GM19351 (cell line): ENCODE data around the gene PPP2R5C.

ENCODE experiments used
- ATAC-seq: cut with Tn5 transposase; IDR thresholded peaks from one replicate; pipeline ENCODE4 v1.9.1; 2021; ENCODE audit warnings: mild to moderate bottlenecking, moderate library complexity; ENCODE audit not compliant: unreplicated experiment

PPP2R5C gene

GRCh38 chr14:101882141-101882935 is 120.8 kb downstream of the PPP2R5C start:
- ATAC-seq = no peak

DNA sequence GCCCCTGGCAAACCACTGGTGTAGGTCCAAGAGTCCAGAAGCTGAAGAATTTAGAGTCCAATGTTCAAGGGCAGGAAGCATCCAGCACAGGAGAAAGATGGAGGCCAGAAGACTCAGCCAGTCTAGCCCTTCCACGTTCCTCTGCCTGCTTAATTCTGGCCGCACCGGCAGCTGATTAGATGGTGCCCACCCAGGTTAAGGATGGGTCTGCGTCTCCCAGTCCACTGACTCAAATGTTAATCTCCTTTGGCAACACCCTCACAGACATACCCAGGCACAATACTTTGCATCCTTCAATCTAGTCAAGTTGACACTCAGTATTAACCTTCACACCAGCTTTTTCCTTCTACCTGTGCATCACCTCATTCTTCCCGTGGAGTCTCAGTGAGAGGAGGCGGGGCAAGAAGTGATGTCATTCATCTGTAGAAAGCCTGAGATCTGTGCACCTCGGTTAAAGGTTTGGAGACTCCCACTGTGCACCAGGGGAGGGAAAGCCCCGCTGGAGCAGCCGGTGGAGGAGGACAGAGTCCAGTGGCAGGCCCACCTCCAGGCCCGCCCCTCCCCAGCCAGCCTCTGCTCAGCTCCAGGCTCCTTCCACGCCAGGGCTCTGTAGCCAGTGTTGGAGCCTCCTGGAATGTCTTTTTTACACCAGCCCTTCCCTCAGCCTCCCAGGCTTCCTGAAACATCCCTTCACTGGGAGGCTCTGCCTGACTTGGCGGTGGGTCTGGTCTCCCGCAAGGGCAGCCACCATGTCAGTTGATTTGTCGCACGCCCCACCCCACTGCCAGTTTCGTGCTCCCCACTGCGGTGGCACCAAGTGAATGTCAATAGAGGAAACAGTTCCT is 122.8 kb downstream of the PPP2R5C start:
- ATAC-seq = no peak

DNA sequence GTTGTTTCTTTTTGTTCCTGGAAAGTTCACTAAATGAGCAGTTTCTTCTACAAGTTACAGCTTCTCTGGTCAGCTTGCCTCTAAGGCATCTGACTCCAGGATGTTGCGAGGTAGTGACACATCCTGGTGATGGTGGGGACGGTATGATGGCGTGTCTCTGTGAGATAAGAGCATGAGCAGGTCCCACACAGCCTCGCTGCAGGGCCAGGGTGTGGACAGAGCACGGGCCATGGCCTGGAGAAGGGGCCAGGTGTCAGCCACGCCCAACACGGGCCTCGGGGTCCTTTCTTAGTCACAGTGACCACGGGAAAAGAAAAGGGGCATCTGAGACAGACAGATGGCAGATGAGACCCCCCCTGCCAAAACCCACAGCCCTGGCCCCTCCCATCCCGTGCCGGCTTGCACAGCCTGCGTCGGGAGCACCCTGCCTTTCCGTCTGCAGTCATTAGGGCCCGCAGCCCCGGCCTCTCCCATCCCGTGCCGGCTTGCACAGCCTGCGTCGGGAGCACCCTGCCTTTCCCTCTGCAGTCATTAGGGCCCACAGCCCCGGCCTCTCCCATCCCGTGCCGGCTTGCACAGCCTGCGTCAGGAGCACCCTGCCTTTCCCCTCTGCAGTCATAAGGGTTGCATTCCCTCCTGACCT is 123.5 kb downstream of the PPP2R5C start:
- ATAC-seq = no peak

DNA sequence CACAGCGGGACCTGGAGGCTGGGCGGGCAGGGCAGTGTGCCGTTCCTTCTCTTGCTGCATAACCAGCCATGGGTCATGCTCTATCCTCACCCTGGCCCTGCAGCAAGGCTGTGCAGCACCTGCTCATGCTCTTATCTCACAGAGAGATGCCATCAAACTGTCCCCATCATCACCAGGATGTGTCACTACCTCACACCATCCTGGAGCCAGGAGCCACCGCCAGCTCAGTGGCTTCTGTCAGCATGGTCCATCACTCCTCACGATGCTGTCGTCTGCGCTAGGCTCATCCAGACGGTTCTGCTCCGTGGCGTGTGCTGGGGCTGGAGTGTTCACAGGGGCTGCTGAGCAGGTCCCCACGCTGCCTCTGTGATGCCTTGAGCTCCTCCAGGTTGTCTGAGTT is 125.7 kb downstream of the PPP2R5C start:
- no peak for ATAC-seq

DNA sequence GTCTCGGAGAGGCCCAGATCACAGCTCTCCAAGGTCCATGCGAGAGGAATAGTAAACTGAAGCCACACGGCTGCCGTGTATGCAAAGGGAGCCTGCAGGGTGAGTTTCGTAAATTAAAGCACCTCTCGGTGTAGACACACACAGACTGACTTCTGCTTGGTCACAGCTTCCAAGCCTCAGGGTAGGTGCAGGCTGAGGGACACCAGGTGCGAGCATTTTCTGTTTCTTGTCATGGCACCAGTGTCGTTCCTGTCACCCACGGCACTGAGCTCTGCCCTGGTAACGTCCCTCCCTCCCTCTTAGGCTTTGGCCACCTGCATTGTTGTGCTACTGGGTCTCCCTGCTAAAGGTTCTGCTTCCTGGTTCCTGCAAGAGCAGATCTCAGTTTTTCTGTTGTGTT is 126.7 kb downstream of the PPP2R5C start:
- ATAC-seq = no peak

GRCh38 chr14:101889366-101889765 is 127.9 kb downstream of the PPP2R5C start:
- ATAC-seq = no peak

GRCh38 chr14:101889898-101890297 is 128.4 kb downstream of the PPP2R5C start:
- no peak for ATAC-seq

GRCh38 chr14:101891471-101891870 is 130.0 kb downstream of the PPP2R5C start:
- no peak for ATAC-seq

DNA sequence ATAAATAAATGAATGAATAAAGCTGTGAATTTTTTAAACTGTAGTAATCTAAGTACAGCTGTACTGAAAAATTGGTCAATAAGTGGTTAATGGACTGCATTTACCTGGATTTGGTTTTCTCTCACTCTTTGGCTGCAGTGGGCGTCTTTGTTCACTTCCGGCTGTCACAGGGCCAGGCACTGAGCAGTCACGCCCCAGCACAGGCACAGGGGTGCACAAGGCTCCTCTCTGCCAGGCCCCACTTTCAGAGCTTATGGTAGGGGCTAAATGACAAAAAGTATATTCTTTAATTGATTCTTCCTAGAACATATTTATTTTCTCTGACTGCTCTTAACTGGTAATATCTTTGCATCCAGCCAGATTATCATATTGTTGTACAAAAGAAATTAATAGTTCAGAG is 132.2 kb downstream of the PPP2R5C start:
- no peak for ATAC-seq

DNA sequence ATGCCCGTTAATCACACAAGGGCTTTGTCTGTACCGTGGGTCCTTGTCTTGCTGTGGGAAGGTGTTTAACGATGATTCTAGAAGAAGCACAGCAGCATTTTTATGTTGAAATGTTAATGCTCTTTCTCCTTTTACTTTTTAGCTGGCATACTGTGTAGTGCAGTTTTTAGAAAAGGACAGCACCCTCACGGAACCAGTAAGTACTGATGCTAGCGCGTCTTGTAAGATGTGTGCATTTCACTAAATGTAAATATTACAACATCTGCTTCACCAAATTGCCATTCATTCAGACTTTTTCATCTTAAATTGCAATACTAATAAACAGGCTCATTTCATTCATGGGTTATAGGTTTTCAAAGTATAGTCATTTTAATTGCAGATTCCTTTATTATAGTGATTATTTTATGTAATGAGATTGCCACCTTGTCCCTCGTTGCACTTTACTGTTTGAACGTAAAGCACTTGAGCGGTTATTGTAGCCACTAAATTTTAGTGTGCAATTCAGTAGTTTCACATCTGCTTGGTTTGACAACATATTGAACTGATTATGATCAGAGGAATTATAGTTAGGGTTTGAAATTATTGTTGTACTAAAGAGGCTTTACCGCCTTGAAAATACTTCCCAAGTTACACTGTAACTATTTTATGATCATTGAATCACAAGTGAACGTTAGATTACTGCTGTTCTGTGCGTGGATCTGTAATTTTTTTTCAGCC is 133.0 kb downstream of the PPP2R5C start:
- no peak for ATAC-seq

DNA sequence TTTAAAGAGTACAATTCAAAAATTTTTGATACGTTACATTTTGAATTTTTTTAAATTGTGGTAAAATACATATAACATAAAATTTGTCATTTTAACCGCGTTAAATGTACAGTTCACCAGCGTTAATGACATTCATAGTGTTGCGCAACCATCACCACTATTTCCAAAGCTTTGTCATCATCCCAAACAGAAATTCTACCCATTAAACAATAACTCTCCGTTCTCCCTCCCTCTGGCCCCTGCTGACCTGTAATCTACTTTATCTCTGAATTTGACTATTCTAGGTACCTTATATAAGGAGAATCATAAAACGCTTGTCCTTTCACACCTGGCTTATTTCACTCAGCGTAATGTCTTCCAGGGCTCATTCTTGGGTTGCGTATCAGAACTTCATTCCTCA is 133.7 kb downstream of the PPP2R5C start:
- ATAC-seq = no peak

GRCh38 chr14:101897326-101897725 is 135.8 kb downstream of the PPP2R5C start:
- no peak for ATAC-seq

GRCh38 chr14:101898416-101898815 is 136.9 kb downstream of the PPP2R5C start:
- ATAC-seq = no peak

- ATAC-seq = no peak
Measured at GRCh38 chr14:101899263-101899662, 137.8 kb downstream of the PPP2R5C start.

- no peak for ATAC-seq
Measured at GRCh38 chr14:101900253-101900652, 138.7 kb downstream of the PPP2R5C start.

DNA sequence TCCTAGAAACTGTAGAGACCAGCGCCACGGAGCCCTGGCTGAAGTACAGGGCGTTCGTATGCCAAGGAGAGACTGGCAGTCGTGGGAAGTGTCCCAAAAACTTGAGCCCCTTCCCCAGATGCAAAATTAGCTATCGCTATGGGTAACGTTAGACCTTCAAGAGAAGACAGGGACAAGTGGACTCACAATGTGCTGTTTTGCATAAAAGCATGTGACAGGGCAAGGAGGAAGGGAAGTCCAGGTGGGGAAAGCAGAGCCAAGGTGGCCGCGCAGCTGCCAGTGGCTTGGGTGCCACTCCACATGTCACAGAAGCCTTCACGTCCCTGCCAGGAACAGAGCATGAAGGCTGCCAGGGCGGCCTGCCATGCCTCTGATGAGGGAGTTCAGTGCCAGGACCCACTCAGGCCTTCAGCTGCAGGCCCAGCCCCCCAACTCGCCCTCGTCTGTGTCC is 141.6 kb downstream of the PPP2R5C start:
- no peak for ATAC-seq

DNA sequence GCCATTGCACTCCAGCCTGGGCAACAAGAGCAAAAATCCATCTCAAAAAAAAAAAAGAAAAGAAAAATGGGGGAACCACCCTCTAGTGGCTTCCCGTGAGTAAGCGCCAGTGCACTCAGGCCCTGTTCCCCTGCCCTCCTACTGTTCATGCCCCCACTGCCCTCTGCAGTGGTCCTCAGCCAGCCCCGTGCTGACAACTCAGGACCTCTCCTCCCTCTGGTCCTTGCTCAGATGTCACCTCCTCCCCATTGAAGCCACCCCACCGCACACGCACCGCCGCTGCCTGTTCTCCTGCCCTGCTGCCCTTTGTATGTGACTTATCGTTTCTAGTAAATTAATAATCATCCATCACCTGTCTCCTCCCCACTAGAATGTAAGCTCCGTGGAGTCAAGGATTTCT is 144.1 kb downstream of the PPP2R5C start:
- no peak for ATAC-seq

GRCh38 chr14:101906645-101907044 is 145.1 kb downstream of the PPP2R5C start:
- no peak for ATAC-seq

- no peak for ATAC-seq
Measured at GRCh38 chr14:101907619-101908018, 146.1 kb downstream of the PPP2R5C start.

DNA sequence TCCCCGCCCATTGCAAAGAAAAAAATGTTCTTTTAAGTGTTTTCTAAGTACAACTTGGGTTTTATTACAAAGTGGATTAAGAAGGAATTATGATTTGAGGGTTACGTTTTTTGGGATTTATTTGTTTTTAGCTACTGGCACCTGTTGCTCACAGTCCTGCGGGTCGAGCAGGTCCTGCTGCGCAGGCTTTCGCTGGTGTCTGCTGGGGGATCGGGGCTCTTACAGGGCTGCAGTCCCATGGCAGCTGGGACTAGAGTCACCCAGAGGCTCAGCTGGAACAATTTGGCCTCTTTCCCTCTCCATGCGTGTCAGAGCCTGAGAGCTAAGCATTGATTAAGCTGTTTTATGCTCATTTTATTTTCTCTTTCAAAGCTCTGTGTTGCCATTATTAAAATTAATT is 147.3 kb downstream of the PPP2R5C start:
- ATAC-seq = no peak
